HG03575 (cell line): ENCODE results near the gene MCM6.
"Not testable (repeated sequence)": the region's sequence is repeated elsewhere in the genome, so short reads cannot be mapped to it uniquely, and the experiment has no call there.

Experiments used
- ATAC-seq: cut with Tn5 transposase; IDR thresholded peaks from one replicate; pipeline ENCODE4 v1.9.1; 2021; ENCODE audit not compliant: unreplicated experiment, insufficient number of reproducible peaks, low FRiP score; ENCODE audit errors: extremely low read depth

MCM6 gene

DNA sequence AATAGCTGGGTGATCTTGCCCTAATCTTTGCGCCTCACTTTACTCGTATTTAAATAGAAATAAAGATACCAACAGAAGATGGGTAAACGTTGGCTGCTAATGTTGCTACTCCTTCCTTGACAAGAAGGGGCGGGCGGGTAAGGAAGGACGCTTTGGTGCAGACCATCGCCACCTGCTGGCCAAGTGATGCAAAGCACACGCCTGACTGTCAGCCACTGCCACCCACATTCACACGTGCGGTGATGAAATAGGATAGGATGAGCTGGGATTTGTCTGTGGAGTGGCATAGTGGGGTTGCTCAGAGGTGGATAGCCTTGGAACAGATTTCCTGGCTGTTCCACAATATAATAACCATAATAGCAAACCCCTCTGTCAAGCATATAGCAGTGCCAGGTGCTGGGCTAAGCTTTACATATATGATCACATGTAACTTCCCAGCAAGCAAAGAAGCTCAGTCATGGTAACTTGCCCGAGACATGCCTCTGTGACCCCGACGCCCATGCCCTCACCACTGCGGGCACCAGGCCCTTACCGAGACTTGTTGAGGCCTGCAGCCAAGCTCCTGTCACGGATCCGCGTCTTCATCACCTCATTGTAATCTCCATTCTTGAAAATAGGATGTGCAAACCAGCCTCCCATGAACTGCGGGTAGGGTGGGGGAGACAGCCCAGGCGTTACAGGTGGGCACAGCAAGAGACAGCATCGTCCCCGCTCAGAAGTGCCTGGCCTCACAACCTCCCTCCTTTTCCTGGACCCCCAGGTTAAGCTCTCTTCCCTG is 78.6 kb downstream of the MCM6 start:
- ATAC-seq: no peak

- no peak for ATAC-seq
These were observed 79.6 kb downstream of the MCM6 start for GRCh38 chr2:135796606-135797005.

- ATAC-seq: not testable (repeated sequence)
These were observed 80.6 kb downstream of the MCM6 start for GRCh38 chr2:135795641-135796040.

GRCh38 chr2:135792401-135793150 is 83.7 kb downstream of the MCM6 start:
- ATAC-seq: no peak

DNA sequence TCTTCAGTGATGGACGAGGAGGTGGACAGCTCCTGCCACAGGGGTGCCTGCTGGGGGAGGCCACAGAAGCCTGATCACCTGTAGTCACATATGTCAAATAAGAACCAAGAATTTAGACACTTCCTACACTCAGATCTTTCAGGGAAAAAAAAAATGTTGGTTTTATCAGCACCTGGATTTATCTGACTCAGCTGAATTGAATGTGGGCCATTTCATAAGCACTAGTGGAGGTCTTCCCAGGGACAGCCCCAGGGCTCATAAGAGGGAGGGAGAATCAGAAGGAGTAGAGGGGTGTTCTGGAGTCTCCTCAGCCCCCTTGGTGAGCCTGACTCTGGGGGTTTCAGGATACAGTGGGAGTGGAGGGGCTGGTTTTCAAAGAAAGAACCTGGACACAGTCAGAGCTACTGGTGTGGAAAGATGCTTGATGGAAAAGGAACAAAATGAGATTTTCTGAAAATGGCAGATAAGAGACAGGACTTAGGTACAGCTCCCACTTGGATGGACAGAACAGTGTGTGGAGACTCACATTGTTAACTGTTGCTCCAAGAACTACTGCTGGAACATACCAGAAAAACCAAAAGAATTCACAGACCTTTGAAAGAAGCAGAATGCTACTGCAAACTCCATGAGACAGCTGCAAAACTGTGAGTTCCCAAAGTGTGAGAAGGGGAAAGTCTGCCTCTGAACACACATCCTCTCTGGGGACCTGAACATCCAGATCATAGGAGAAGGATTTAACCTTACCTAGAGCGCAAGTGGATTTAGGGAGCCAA is 84.6 kb downstream of the MCM6 start:
- no peak for ATAC-seq

- ATAC-seq: no peak
These were observed 85.8 kb downstream of the MCM6 start for GRCh38 chr2:135790423-135790822.
